ENCODE data around the gene USP35. TPM values are rescaled to one million over a fixed set of nuclear protein-coding genes. Genes with fewer than 3 reads are reported as not detected.

The USP35 gene
- total RNA-seq, 2 experiments from 2014 or later, result 13.4 to 13.5 TPM

DNA sequence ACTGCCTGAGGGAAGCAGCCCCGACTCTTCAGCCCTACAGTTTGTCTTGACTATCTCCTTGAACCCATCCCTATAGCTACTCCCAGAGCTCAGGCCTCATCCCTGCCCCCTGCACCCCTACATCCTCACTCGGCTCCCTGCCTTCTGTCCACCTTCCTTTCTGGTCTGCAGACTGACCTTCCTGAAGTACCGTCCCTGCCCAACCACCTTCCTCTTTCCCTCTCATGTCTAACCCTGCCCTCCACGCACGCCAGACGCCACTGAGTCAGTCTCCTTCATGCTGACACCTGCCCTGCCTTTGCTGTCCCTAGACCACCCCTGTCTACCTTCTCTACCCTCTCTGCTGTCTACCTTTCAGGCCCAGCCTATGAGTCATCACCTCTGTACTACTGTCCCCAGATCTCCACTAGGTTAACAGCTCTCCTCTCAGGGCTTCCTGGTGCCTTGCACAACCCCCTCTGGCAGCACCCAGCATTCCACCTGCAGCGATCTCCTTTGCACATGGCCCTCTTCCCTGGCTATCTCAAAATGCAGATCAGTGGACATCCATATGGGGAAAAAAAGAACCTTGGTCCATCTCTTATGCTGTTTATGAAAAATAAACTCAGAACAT is 9.2 kb upstream of the USP35 start:
- Mint-ChIP-seq H3K27me3 (no peaks in the 10 kb centered on the region), H3K36me3 (peaks cover 38% of the 10 kb centered on the region), H3K9me3 (peaks cover 9% of the 10 kb centered on the region), H3K4me1 (no peaks in the 10 kb centered on the region), H3K4me3 (no peak overlapping the region), H3K27ac (no peak overlapping the region)
- DNase-seq, result no peak
- ATAC-seq (ENCODE audit: low read depth), result no peak
- POLR2A ChIA-PET, result no interaction called here

DNA sequence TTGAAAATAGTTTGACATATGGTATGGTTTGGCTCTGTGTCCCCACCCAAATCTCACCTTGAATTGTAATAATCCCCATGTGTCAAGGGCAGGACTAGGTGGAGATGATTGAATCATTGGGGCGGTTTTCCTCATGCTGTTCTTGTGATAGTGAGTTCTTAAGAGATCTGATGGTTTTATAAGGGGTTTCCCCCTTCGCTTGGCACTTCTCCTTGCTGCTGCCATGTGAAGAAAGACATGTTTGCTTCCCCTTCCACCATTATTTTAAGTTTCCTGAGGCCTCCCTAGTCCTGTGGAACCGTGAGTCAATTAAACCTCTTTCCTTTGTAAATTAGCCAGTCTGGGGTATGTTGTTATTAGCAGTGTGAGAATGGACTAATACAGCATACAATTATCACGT is 8.0 kb upstream of the USP35 start:
- Mint-ChIP-seq H3K27ac (no peak overlapping the region), H3K9me3 (peaks cover 9% of the 10 kb centered on the region), H3K27me3 (no peaks in the 10 kb centered on the region), H3K4me1 (no peaks in the 10 kb centered on the region), H3K4me3 (no peak overlapping the region), H3K36me3 (peaks cover 36% of the 10 kb centered on the region)
- DNase-seq, result no peak
- no peak for ATAC-seq (ENCODE audit: low read depth)
- POLR2A ChIA-PET, result no interaction called here

DNA sequence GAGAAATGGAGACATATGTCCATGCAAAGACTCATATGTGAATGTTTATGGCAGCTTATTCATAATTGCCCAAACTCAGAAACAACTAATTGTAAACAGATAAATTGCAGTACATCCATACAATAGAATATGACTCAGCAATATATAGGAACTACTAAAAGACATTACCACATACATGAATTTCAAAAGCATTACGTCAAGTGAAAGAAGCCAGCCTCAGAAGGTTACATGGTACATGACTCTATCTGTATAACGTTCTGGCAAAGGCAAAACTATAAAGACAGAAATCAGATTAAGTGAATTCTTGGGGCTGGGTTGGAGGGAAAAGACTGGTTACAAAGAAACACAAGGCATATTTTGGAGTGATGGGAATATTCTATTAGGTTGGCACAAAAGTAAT is 7.5 kb upstream of the USP35 start:
- Mint-ChIP-seq H3K4me3 (no peak overlapping the region), H3K36me3 (peaks cover 32% of the 10 kb centered on the region), H3K27ac (no peak overlapping the region), H3K9me3 (peaks cover 7% of the 10 kb centered on the region), H3K27me3 (no peaks in the 10 kb centered on the region), H3K4me1 (no peaks in the 10 kb centered on the region)
- DNase-seq, result no peak
- ATAC-seq (ENCODE audit: low read depth), result no peak
- POLR2A ChIA-PET, result no interaction called here

DNA sequence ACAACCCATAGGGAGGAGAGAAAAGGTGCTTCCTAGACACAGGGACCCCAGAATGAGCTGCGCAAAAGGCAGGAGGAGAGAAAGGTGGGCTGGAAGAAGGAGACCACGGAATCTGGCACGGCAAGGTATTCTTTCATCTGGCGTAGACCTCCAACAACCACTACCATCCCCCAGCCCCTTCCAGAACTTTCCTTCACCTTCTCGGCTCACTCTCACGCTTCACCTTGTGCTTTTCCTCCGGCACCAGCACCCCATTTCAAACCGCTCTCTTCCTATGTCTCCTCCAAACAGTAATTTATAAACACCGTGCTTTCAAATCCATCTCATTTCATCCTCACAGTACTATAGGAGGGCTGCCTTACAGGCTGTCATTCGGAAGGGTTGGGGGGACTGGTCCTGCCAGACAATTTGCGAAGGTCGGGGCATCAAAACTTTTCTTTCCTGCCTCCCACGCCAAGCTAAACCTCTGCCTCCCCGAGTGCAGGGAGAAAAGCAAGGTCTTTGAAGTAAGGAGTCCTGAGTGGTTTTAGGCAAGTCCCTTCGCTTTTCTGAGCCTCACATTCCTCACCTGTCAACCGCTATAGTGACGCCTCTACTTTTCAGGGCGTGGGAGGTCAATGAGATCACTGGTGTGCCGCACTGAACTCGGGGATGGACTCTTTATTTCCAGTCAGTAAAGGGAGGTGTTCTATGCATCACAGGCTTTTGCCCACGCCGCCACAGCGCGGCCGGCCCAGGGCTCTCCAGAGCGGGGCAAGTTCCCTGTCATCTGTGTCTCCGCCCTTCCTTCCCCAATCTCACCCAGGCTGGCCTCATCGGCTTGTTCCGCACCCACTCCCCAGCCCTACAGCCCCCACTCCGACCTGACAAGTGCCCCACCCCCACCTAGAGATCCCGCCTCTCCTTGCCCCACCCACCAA is 1.1 kb upstream of the USP35 start:
- no peaks in the 10 kb centered on the region for H3K27me3 Mint-ChIP-seq
- DNase-seq (no peak), ATAC-seq (ENCODE audit: low read depth) (peak; percentile 32)
- peak overlapping the region; percentile 94 for H3K27ac Mint-ChIP-seq
- H3K4me1 Mint-ChIP-seq, result peaks cover 36% of the 10 kb centered on the region
- peak overlapping the region; percentile 100 for H3K4me3 Mint-ChIP-seq
- no peaks in the 10 kb centered on the region for H3K9me3 Mint-ChIP-seq
- peaks cover 12% of the 10 kb centered on the region for H3K36me3 Mint-ChIP-seq
- POLR2A ChIA-PET, result interaction anchor here (0.6 to 3.9 kb wide), 8 partner anchors 14 to 540 kb away, joined by 3 to 43 read pairs (median 4); partner anchors contain the start of genes ALG8 and INTS4

DNA sequence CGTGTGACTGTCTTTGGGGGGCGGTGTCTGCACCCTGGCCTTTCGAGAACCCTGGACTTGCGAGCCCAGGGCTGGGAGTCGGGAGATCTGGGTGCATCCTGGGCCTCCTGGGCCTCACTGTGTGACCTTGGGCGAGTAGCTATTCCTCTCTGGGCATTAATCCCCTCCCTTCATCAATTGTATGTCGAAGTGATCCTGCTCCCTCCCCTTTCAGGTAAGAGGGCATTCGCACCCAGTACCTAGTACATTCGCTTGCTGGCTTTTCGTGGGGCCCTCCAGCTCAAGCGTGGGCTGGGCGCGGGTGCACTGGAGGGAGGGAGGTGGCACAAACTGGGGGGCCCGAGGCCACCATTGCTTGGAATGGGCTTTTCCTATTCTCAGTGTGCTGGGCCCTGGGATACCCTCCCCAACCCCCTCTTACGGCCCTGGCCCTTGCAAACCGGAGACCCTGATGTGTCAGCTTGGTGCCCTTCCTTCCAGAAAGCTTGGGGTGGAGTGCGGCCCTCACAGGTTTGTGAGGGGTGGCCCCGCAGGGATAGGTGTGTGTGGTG is 530 bp downstream of the USP35 start:
- no peaks in the 10 kb centered on the region for H3K9me3 Mint-ChIP-seq
- H3K4me1 Mint-ChIP-seq, result peaks cover 43% of the 10 kb centered on the region
- H3K27ac Mint-ChIP-seq, result peak overlapping the region; percentile 60
- POLR2A ChIA-PET, result interaction anchor here (1.5 to 3.9 kb wide), 3 partner anchors 13 to 110 kb away, joined by 4 to 43 read pairs (median 23); partner anchors contain the start of gene ALG8
- ATAC-seq (ENCODE audit: low read depth) (no peak), DNase-seq (no peak)
- H3K4me3 Mint-ChIP-seq, result peak overlapping the region; percentile 100
- H3K27me3 Mint-ChIP-seq, result no peaks in the 10 kb centered on the region
- H3K36me3 Mint-ChIP-seq, result peaks cover 10% of the 10 kb centered on the region

DNA sequence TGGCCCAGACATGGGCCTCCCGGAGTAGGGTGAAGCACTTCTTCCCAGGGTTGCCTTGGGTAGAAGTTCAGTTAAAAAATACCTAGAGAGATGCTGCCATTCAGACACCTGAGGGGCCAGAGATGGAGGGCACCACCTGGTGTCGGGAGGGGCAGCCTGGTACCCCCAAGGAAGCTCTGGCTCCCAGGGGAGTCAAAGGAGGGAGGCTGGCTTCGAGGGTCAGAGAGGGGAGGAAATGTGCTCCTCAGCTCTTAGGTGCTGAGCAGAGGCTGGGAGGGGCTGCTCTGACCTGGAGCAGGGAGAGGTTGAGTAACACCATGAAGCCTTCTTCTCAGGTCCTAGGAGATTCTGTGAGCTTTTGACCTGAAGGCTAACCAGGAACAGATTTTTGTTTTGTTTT is 1.1 kb downstream of the USP35 start:
- H3K9me3 Mint-ChIP-seq, result no peaks in the 10 kb centered on the region
- H3K4me1 Mint-ChIP-seq, result peaks cover 49% of the 10 kb centered on the region
- ATAC-seq (ENCODE audit: low read depth), result no peak
- H3K4me3 Mint-ChIP-seq, result peak overlapping the region; percentile 100
- H3K36me3 Mint-ChIP-seq, result peaks cover 12% of the 10 kb centered on the region
- H3K27ac Mint-ChIP-seq, result peak overlapping the region; percentile 60
- POLR2A ChIA-PET, result interaction anchor here (1.5 to 3.9 kb wide), 3 partner anchors 12 to 111 kb away, joined by 4 to 43 read pairs (median 23); partner anchors contain the start of gene ALG8
- no peak for DNase-seq
- H3K27me3 Mint-ChIP-seq, result no peaks in the 10 kb centered on the region

DNA sequence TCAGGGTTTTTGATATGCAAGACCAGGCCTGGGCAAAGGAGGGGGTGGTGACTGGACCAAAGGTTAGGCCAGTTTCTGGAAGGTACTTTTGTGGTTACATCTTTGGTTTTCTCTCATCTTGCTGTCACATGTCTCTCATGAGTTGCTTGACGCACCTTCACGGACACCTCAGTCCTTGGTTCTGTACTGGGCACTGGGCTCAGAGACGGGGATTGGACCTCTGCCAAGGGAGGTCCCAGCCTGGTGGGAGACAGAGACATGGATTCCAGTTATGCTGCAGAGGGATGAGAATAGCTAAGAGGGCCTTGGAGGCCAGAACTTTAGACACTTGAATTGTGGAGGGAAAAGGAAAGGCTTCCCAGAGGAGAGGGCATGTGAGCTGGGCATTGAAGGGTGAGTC is 1.7 kb downstream of the USP35 start:
- Mint-ChIP-seq H3K27me3 (no peaks in the 10 kb centered on the region), H3K36me3 (peaks cover 12% of the 10 kb centered on the region), H3K4me3 (peak overlapping the region; percentile 100), H3K4me1 (peaks cover 51% of the 10 kb centered on the region), H3K9me3 (no peaks in the 10 kb centered on the region), H3K27ac (peak overlapping the region; percentile 67)
- ATAC-seq (ENCODE audit: low read depth), result no peak
- POLR2A ChIA-PET, result interaction anchor here (1.5 to 3.9 kb wide), 3 partner anchors 11 to 111 kb away, joined by 4 to 43 read pairs (median 23); partner anchors contain the start of gene ALG8
- DNase-seq, result no peak

DNA sequence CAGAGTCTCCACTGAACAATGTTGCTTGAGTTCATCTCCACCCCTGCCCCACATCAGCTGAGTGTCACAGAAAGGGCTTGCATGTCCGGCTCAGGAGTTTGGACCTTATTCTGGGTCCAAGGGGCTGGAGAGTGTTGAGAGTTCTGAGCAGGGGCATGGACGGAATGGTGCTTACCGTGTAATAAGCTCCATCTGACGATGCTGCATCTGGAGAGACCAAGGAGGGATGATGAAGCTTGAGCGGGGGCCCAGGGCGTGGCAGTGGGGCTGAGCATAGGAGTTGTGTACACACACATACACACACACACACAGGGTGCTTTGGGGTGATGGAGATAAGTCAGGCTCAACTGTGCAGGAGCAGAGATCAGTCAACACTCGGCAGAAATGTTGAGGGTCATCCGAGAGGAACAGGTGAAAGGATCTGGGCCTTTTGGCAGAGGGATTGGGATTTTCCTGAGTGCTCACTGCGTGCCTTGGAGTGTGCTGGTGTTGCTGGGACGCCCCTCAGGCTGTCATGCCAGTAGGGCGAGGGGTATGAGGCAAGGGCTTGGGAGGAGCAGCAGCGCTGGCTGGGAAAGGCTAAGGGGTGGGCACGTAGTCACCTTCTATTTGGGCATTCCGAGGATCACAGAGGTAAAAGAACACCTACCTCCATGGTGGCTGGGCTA is 2.3 kb downstream of the USP35 start:
- DNase-seq (no peak), ATAC-seq (ENCODE audit: low read depth) (no peak)
- H3K36me3 Mint-ChIP-seq, result peaks cover 12% of the 10 kb centered on the region
- H3K9me3 Mint-ChIP-seq, result no peaks in the 10 kb centered on the region
- H3K4me1 Mint-ChIP-seq, result peaks cover 51% of the 10 kb centered on the region
- POLR2A ChIA-PET, result interaction anchor here (3.1 to 3.9 kb wide), 2 partner anchors 11 to 52 kb away, joined by 23 to 43 read pairs; partner anchors contain the start of gene ALG8
- no peak overlapping the region for H3K27ac Mint-ChIP-seq
- H3K27me3 Mint-ChIP-seq, result no peaks in the 10 kb centered on the region
- H3K4me3 Mint-ChIP-seq, result no peak overlapping the region

DNA sequence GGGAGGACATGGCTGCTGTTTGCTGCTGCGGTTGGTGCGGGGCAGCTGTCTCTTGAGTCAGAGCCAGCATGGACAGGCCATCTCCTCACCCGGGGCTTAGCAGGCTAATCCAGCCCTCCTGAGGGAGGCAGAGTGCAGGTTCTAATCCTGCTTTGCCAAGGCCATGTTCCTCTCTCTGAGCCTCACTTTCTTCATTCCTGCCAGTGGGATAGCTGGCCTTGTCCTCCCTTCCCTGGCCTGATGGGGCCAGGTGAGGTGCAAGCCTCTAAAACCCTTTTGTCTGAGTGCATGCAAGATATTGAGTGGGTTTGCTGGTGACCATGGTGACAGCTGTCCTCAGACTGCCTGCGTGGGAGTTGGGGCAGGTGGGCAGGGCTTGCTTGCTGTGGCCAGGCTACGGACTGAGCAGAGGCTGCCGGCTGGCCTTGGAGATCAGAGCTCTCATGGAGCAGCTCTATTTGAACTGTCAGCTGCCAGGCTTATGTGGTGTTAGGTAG is 3.6 kb downstream of the USP35 start:
- Mint-ChIP-seq H3K36me3 (peaks cover 14% of the 10 kb centered on the region), H3K4me1 (peaks cover 43% of the 10 kb centered on the region), H3K27ac (no peak overlapping the region), H3K9me3 (no peaks in the 10 kb centered on the region), H3K4me3 (no peak overlapping the region), H3K27me3 (no peaks in the 10 kb centered on the region)
- POLR2A ChIA-PET, result interaction anchor here (1.0 kb wide), 1 partner anchor 11 kb away, joined by 4 read pairs; no protein-coding TSS in a partner anchor
- ATAC-seq (ENCODE audit: low read depth) (no peak), DNase-seq (no peak)

DNA sequence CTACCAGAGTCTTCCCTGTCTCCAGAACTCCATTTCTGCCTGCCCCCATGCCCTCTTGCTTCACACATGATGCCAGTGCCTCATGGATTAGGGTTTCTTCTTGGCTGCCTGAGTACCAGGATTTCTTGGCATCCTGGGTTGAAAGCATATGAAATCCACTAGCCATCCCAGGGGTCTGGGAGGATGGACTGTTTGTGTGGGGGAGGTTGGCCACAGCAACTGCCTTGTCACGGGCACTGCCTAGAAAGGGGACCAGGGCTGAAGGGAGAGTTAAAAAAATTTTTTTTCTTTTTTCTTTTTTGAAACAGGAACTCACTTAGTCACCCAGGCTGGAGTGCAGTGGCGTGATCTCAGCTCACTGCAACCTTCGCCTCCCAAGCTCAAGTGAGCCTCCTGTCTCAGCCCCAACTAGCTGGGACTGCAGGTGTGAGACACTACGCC is 4.2 kb downstream of the USP35 start:
- ATAC-seq (ENCODE audit: low read depth), result no peak
- peak overlapping the region; percentile 73 for H3K27ac Mint-ChIP-seq
- no peak overlapping the region for H3K4me3 Mint-ChIP-seq
- peaks cover 15% of the 10 kb centered on the region for H3K36me3 Mint-ChIP-seq
- H3K9me3 Mint-ChIP-seq, result no peaks in the 10 kb centered on the region
- no peaks in the 10 kb centered on the region for H3K27me3 Mint-ChIP-seq
- H3K4me1 Mint-ChIP-seq, result peaks cover 38% of the 10 kb centered on the region
- DNase-seq, result no peak
- POLR2A ChIA-PET, result no interaction called here

DNA sequence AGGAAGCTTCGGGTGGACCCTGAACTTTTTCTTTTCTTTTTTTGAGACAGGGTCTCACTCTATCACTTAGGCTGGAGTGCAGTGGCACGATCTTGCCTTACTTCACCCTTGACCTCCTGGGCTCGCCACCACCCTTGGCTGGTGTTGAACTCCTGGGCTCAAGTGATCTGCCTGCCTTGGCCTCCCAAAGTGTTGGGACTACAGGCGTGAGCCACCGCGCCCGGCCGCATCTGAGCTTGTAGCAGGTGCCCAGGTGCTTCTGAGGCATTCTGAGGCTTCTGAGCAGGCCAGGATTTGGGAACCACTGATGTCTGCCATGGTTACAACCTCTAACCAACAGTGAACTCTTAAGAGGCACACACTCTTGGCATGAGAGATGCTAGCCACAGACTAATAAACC is 5.1 kb downstream of the USP35 start:
- H3K9me3 Mint-ChIP-seq, result no peaks in the 10 kb centered on the region
- no peak overlapping the region for H3K27ac Mint-ChIP-seq
- H3K4me3 Mint-ChIP-seq, result no peak overlapping the region
- ATAC-seq (ENCODE audit: low read depth) (no peak), DNase-seq (no peak)
- no peaks in the 10 kb centered on the region for H3K27me3 Mint-ChIP-seq
- peaks cover 13% of the 10 kb centered on the region for H3K36me3 Mint-ChIP-seq
- POLR2A ChIA-PET, result no interaction called here
- H3K4me1 Mint-ChIP-seq, result peaks cover 38% of the 10 kb centered on the region

DNA sequence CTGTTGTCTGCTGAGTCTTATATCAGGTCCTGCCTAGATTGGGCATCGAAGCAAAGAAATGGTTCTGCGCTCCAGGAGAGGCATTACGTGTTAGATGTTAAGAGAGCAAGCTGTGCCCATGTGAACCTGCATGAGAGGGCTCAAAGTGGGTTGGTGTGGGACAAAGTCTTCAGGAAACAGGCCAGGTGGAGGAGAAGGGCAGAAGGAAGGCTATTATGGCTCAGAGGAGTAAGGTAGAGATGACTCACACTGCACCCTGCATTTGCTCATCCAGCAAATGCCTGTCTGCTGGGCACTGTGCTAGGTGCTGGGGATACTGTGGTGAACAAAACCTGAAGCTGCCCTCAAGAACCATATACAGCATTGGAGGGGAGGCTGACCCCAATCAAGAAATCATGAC is 5.8 kb downstream of the USP35 start:
- Mint-ChIP-seq H3K9me3 (no peaks in the 10 kb centered on the region), H3K4me1 (peaks cover 38% of the 10 kb centered on the region), H3K36me3 (peaks cover 14% of the 10 kb centered on the region), H3K27me3 (no peaks in the 10 kb centered on the region), H3K4me3 (no peak overlapping the region), H3K27ac (no peak overlapping the region)
- ATAC-seq (ENCODE audit: low read depth) (no peak), DNase-seq (no peak)
- POLR2A ChIA-PET, result no interaction called here
